Measurements from ENCODE around the gene HMGN5.

Gene HMGN5

DNA sequence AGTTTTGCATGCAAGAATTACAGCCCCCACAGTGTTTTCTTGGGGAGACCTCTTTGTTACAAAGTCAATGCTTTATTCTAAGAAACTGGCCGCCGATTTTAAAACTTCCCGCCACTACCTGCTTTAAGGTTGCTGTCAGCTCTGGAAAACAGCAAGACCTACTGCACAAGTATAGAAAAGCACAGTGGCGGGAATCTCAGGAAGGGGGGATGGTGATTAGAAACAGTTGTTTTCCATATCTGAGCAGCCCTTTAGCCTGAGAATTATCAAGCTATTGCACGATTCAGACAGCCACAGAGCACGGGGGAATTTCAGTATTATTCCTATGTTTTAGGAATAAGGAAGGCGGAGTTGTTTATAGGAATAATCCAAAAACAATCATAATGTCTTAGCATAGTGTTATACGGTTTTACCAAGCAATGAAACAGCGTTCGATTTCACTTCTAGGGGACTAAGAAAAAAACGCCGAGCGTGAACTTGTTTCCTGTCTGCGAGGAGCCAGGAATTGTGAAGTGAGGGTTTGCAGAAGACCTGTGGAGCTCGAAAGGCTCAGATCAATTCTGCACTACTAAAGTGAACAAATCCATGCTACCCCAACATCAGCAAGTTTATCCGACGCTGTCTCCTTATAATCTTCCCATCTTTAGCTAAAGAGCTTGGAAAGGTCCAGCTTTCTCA is 81.3 kb downstream of the HMGN5 start:
- in situ Hi-C loops (cut with HindIII; ENCODE audit: low pct_ligation_motif_present, low sequenced_read_pairs) = no loop called here
- TF ChIP-seq, protein P1, sequence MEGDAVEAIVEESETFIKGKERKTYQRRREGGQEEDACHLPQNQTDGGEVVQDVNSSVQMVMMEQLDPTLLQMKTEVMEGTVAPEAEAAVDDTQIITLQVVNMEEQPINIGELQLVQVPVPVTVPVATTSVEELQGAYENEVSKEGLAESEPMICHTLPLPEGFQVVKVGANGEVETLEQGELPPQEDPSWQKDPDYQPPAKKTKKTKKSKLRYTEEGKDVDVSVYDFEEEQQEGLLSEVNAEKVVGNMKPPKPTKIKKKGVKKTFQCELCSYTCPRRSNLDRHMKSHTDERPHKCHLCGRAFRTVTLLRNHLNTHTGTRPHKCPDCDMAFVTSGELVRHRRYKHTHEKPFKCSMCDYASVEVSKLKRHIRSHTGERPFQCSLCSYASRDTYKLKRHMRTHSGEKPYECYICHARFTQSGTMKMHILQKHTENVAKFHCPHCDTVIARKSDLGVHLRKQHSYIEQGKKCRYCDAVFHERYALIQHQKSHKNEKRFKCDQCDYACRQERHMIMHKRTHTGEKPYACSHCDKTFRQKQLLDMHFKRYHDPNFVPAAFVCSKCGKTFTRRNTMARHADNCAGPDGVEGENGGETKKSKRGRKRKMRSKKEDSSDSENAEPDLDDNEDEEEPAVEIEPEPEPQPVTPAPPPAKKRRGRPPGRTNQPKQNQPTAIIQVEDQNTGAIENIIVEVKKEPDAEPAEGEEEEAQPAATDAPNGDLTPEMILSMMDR (IDR thresholded peaks at IDR 0.05; ENCODE audit: low read depth, low read length, missing control alignments) = no peak
- DNase-seq = no peak
- Histone ChIP-seq H3K27ac (no peak overlapping the region), H3K4me3 (ENCODE audit: low read depth, low read length) (peak overlapping the region; percentile 61), H3K36me3 (replicated peaks) (no peaks in the 10 kb centered on the region), H3K27me3 (replicated peaks) (no peaks in the 10 kb centered on the region)

DNA sequence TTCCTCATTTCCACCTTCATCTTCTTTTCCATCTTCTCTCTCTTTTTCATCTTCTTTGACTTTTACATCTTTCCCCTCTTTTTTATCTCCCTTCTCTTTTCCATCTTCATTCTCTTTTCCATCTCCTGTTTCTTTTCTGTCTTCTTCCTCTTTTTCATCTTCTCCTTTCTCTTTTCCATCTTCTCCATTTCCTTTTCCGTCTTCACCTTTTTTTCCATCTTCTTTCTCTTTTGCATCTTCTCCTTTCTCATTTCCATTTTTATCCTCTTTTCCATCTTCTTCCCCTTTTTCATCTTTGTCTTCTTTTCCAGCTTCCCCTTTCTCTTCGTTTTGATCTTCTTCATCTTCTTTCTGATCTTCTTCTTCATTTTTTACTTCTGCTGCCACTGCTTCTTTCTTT is 87.0 kb downstream of the HMGN5 start:
- no peaks in the 10 kb centered on the region for H3K27me3 ChIP-seq (replicated peaks)
- no peak for DNase-seq
- no peak overlapping the region for H3K27ac ChIP-seq
- no peak overlapping the region for H3K4me3 ChIP-seq (ENCODE audit: low read depth, low read length)
- TF ChIP-seq, protein P1 (IDR thresholded peaks at IDR 0.05; ENCODE audit: low read depth, low read length, missing control alignments) = no peak
- in situ Hi-C loops (cut with HindIII; ENCODE audit: low pct_ligation_motif_present, low sequenced_read_pairs) = no loop called here
- H3K36me3 ChIP-seq (replicated peaks) = no peaks in the 10 kb centered on the region

DNA sequence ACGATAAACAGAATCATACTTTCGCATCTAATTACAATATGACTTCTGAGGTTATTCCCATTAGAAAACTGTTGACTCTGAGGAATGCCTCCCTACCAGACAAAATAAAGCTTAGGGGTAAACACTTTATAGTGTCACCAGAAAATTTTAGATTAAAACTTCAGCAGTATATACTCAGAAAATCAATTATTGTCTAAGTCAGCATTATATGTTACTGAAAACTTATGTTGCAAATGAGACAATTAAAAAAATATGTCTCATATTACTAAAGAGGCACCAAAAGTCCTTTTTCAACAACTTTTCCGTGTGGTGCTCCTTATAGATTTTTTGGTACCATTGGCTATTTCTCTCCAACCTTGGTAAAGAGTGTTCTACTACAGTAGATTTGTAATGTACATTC is 91.4 kb downstream of the HMGN5 start:
- in situ Hi-C loops (cut with HindIII; ENCODE audit: low pct_ligation_motif_present, low sequenced_read_pairs) = no loop called here
- TF ChIP-seq, protein P1 (IDR thresholded peaks at IDR 0.05; ENCODE audit: low read depth, low read length, missing control alignments) = no peak
- Histone ChIP-seq H3K27ac (no peak overlapping the region), H3K36me3 (replicated peaks) (no peaks in the 10 kb centered on the region), H3K4me3 (ENCODE audit: low read depth, low read length) (no peak overlapping the region), H3K27me3 (replicated peaks) (no peaks in the 10 kb centered on the region)
- no peak for DNase-seq

DNA sequence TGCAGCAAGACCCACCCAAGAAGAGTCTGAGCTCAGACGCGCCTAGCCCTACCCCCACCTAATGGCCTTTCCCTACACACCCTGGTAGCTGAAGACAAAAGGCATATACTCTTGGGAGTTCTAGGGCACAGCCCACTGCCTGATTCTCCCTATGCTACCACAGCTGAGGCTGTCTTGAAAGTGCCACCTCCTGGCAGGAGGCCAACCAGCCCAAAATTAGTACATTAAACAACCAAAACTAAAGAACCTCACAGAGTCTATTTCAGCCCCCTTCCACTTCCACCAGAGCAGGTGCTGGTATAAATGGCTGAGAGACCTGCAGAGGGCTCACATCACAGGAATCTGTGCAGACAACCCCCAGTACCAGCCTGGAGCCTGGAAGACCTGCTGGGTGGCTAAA is 119.1 kb downstream of the HMGN5 start:
- DNase-seq = no peak
- Histone ChIP-seq H3K27me3 (replicated peaks) (no peaks in the 10 kb centered on the region), H3K27ac (no peak overlapping the region), H3K4me3 (ENCODE audit: low read depth, low read length) (no peak overlapping the region), H3K36me3 (replicated peaks) (no peaks in the 10 kb centered on the region)
- in situ Hi-C loops (cut with HindIII; ENCODE audit: low pct_ligation_motif_present, low sequenced_read_pairs) = no loop called here
- TF ChIP-seq, protein P1 (IDR thresholded peaks at IDR 0.05; ENCODE audit: low read depth, low read length, missing control alignments) = no peak
